GM12801 (cell line): ENCODE measurements around the gene ZMAT5.

Experiments used
- TF ChIP-seq, protein P1 (sequence below): IDR thresholded peaks from one replicate; pipeline ENCODE4 v1.5.1; 2011; ENCODE audit warnings: control low read depth; ENCODE audit not compliant: insufficient read length; ENCODE audit errors: extremely low read depth

ZMAT5 gene

GRCh38 chr22:29751669-29752068 lies 15.1 kb downstream of the ZMAT5 start:
- TF ChIP-seq, protein P1, sequence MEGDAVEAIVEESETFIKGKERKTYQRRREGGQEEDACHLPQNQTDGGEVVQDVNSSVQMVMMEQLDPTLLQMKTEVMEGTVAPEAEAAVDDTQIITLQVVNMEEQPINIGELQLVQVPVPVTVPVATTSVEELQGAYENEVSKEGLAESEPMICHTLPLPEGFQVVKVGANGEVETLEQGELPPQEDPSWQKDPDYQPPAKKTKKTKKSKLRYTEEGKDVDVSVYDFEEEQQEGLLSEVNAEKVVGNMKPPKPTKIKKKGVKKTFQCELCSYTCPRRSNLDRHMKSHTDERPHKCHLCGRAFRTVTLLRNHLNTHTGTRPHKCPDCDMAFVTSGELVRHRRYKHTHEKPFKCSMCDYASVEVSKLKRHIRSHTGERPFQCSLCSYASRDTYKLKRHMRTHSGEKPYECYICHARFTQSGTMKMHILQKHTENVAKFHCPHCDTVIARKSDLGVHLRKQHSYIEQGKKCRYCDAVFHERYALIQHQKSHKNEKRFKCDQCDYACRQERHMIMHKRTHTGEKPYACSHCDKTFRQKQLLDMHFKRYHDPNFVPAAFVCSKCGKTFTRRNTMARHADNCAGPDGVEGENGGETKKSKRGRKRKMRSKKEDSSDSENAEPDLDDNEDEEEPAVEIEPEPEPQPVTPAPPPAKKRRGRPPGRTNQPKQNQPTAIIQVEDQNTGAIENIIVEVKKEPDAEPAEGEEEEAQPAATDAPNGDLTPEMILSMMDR = no peak

GRCh38 chr22:29750559-29751538 lies 16.0 kb downstream of the ZMAT5 start:
- TF ChIP-seq, protein P1 = no peak

DNA sequence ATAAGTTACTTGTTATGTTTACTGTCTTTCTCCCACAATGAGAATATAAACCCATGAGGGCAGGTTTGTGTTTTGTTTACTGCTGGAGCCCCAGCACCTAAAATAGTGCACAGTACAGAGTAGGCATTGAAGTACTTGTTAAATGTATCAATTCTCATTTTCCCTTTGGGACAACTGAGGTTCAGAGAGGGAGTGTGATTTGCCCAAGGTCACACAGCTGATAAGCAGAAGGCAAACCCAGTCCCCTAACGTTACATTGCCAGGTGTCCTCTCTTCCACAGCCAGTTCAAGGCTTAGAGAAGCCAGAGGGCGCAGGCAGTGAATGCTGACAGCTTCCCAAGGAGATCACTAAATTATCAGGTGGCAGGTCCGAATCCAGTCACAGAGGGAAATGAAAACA lies 16.8 kb downstream of the ZMAT5 start:
- TF ChIP-seq, protein P1 = no peak

- TF ChIP-seq, protein P1 = no peak
Measured at GRCh38 chr22:29748248-29748893, 18.4 kb downstream of the ZMAT5 start.

- TF ChIP-seq, protein P1 = no peak
Measured at GRCh38 chr22:29747832-29748231, 19.0 kb downstream of the ZMAT5 start.

- TF ChIP-seq, protein P1 = no peak
Measured at GRCh38 chr22:29744902-29745301, 21.9 kb downstream of the ZMAT5 start.

DNA sequence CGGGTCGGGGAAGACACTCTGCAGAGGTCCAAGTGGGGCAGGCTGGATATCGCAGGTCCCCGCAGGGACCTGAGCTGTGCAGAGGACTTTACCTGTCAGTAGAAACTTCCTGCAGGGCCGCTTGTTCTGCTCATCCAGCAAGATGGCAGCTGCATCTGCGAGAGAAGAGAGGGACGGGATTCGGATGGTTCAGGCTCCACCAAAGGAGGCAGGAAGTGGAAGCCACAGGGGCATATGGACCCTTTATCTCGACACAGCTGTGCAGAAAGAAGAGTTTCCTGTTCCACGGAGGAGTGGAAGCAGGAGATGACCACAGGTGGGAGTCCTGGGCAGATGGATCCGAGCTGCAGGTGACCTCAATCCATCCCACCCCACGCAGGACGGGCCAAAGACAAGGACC lies 24.5 kb downstream of the ZMAT5 start:
- TF ChIP-seq, protein P1 = no peak
